CD8-positive, alpha-beta memory T cell (primary cell): Measurements from ENCODE around the gene WNK2. TPM values are rescaled to one million over a fixed set of nuclear protein-coding genes. Genes with fewer than 3 reads are reported as not detected.
A peak's percentile ranks its signal among the peaks of the same experiment; 100 is the strongest.

Experiments used
- CTCF ChIA-PET: fragments of 350-600 bp; sonication (Branson Sonifier 250); formaldehyde crosslinking; loops from one replicate; lab custom pipeline; 2021; ENCODE audit warnings: antibody characterized with exemption; lab: Charles Lee
- POLR2A ChIA-PET: fragments of 350-600 bp; sonication (Branson Sonifier 250); formaldehyde crosslinking; loops from one replicate; lab custom pipeline; 2021; ENCODE audit warnings: antibody characterized with exemption; lab: Charles Lee
- DNase-seq, 5 donors: peaks; one replicate each; pipeline versions ENCODE4 v3.0.0 to v3.0.0-alpha.2; 2020 to 2022; ENCODE audit warnings: mixed read lengths in 1 of 5
- H3K27ac ChIP-seq: one replicate; pipeline ENCODE4 v1.7.0; 2013; ENCODE audit warnings: low read depth, mild to moderate bottlenecking, low read length, moderate library complexity
- H3K27me3 ChIP-seq: 2 replicates; pipeline ENCODE4 v1.7.0; 2013; ENCODE audit warnings: low read length, mild to moderate bottlenecking; ENCODE audit not compliant: insufficient read depth, poor library complexity, severe bottlenecking
- H3K36me3 ChIP-seq: 2 replicates; pipeline ENCODE4 v1.7.0; 2013; ENCODE audit warnings: mild to moderate bottlenecking, low read length, moderate library complexity; ENCODE audit not compliant: insufficient read depth
- H3K4me1 ChIP-seq: 2 replicates; pipeline ENCODE4 v1.7.0; 2013; ENCODE audit warnings: mild to moderate bottlenecking, low read length, moderate library complexity; ENCODE audit not compliant: insufficient read depth
- H3K4me3 ChIP-seq: 2 replicates; pipeline ENCODE4 v1.7.0; 2013; ENCODE audit warnings: mild to moderate bottlenecking, low read length
- H3K9me3 ChIP-seq: 2 replicates; pipeline ENCODE4 v1.7.0; 2013; ENCODE audit warnings: mild to moderate bottlenecking, low read length
- H3K27ac Mint-ChIP-seq, 8 donors: one replicate each; pipeline ENCODE4 v1.8.0; 2020 to 2021; ENCODE audit warnings: mixed read lengths in 8 of 8, mild to moderate bottlenecking in 6 of 8, inconsistent platforms in 3 of 8, moderate library complexity in 3 of 8
- H3K27me3 Mint-ChIP-seq, 2 donors: one replicate each; pipeline ENCODE4 v1.8.0; 2020 to 2021; ENCODE audit warnings: mixed read lengths in 2 of 2, mild to moderate bottlenecking in 1 of 2, moderate library complexity in 1 of 2
- H3K36me3 Mint-ChIP-seq, 3 donors: one replicate each; pipeline ENCODE4 v1.8.0; 2020 to 2021; ENCODE audit warnings: mixed read lengths in 3 of 3, inconsistent platforms in 1 of 3, mild to moderate bottlenecking in 1 of 3
- H3K4me1 Mint-ChIP-seq, 3 donors: one replicate each; pipeline ENCODE4 v1.8.0; 2020 to 2021; ENCODE audit warnings: mixed read lengths in 3 of 3, inconsistent platforms in 1 of 3, mild to moderate bottlenecking in 1 of 3
- H3K4me3 Mint-ChIP-seq, 7 donors: one replicate each; pipeline ENCODE4 v1.8.0; 2020 to 2021; ENCODE audit warnings: mixed read lengths in 7 of 7, mild to moderate bottlenecking in 6 of 7, moderate library complexity in 4 of 7, inconsistent platforms in 2 of 7
- H3K9me3 Mint-ChIP-seq, 5 donors: one replicate each; pipeline ENCODE4 v1.8.0; 2020 to 2022; ENCODE audit warnings: mixed read lengths in 5 of 5, mild to moderate bottlenecking in 3 of 5, moderate library complexity in 2 of 5, inconsistent platforms in 1 of 5
- polyA plus RNA-seq: library from polyadenylated mRNA; unstranded; fragments of 300-500 nt; fragmentation: Illumina TruSeq; gene quantifications from one replicate; pipeline ENCODE4 v1.2.3, GENCODE V29; 2021
- total RNA-seq, 2 experiments: library from RNA; stranded (reverse); gene quantifications; one replicate each; pipeline ENCODE4 v1.2.3, GENCODE V29; 2021

The WNK2 gene
- total and polyA plus RNA-seq, 3 experiments from 2014 or later = 0.20 to 0.55 TPM; not detected in 1

GRCh38 chr9:93183131-93183662 lies 742 bp upstream of the WNK2 start:
- H3K4me1 Mint-ChIP-seq = peaks cover 8 to 14% (median 8%) of the 10 kb centered on the region in 3 donors
- peak overlapping the region in 2 of 8 donors; percentile 46 to 54 for H3K27ac Mint-ChIP-seq
- no peaks in the 10 kb centered on the region for H3K9me3 Mint-ChIP-seq
- peak overlapping the region; percentile 42 for H3K4me3 ChIP-seq
- no peak overlapping the region for H3K27ac ChIP-seq
- peaks cover 7% of the 10 kb centered on the region for H3K4me1 ChIP-seq
- H3K36me3 ChIP-seq = no peaks in the 10 kb centered on the region
- peaks cover 29% of the 10 kb centered on the region for H3K27me3 ChIP-seq
- ChIA-PET POLR2A (no interaction called here), CTCF (no interaction called here)
- H3K27me3 Mint-ChIP-seq = peaks cover 28 to 54% of the 10 kb centered on the region in 2 donors
- H3K4me3 Mint-ChIP-seq = peak overlapping the region; percentile 68 to 83 (median 73)
- H3K9me3 ChIP-seq = no peaks in the 10 kb centered on the region
- DNase-seq = no peak
- peaks cover 0 to 8% (median 0%) of the 10 kb centered on the region in 3 donors for H3K36me3 Mint-ChIP-seq

DNA sequence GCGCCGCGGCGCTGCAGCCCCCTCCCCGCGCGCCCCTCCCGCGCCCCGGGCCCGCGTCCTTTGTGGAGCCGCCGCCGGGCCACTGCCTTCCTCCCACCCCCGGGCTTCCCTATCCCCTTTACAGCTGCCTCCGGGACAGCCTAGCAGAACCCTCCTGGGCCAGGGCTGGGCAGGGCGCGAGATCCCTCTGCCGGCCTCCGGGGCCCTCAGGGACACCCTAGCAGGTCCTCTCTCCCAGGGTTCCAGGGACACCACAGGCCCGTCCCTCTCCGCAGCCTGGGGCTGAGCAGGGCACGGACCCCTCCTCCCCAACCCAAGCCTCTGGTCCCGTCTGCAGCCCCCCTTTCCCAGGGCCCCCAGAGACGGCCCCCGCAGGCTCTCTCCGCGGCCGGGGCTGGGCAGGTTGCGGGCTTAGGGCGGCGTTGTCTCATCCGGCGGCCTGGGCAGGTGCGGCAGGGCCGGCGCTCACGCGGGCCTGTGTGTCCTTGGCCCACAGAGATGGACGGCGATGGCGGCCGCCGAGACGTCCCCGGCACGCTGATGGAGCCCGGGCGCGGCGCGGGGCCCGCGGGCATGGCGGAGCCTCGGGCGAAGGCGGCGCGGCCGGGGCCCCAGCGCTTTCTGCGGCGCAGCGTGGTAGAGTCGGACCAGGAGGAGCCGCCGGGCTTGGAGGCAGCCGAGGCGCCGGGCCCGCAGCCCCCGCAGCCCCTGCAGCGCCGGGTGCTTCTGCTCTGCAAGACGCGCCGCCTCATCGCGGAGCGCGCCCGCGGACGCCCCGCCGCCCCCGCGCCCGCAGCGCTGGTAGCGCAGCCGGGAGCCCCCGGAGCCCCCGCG lies 710 bp downstream of the WNK2 start:
- Histone ChIP-seq H3K36me3 (no peaks in the 10 kb centered on the region), H3K27ac (no peak overlapping the region), H3K9me3 (no peaks in the 10 kb centered on the region), H3K4me1 (peaks cover 7% of the 10 kb centered on the region), H3K4me3 (no peak overlapping the region), H3K27me3 (peaks cover 29% of the 10 kb centered on the region)
- H3K4me1 Mint-ChIP-seq = peaks cover 8 to 14% (median 8%) of the 10 kb centered on the region in 3 donors
- ChIA-PET POLR2A (no interaction called here), CTCF (no interaction called here)
- peak in 1 of 5 donors; percentile 12 for DNase-seq
- H3K36me3 Mint-ChIP-seq = peaks cover 0 to 8% (median 0%) of the 10 kb centered on the region in 3 donors
- H3K27ac Mint-ChIP-seq = peak overlapping the region in 1 of 8 donors; percentile 78
- peak overlapping the region in 6 of 7 donors; percentile 15 to 85 (median 62) for H3K4me3 Mint-ChIP-seq
- H3K9me3 Mint-ChIP-seq = no peaks in the 10 kb centered on the region
- H3K27me3 Mint-ChIP-seq = peaks cover 25 to 58% of the 10 kb centered on the region in 2 donors

DNA sequence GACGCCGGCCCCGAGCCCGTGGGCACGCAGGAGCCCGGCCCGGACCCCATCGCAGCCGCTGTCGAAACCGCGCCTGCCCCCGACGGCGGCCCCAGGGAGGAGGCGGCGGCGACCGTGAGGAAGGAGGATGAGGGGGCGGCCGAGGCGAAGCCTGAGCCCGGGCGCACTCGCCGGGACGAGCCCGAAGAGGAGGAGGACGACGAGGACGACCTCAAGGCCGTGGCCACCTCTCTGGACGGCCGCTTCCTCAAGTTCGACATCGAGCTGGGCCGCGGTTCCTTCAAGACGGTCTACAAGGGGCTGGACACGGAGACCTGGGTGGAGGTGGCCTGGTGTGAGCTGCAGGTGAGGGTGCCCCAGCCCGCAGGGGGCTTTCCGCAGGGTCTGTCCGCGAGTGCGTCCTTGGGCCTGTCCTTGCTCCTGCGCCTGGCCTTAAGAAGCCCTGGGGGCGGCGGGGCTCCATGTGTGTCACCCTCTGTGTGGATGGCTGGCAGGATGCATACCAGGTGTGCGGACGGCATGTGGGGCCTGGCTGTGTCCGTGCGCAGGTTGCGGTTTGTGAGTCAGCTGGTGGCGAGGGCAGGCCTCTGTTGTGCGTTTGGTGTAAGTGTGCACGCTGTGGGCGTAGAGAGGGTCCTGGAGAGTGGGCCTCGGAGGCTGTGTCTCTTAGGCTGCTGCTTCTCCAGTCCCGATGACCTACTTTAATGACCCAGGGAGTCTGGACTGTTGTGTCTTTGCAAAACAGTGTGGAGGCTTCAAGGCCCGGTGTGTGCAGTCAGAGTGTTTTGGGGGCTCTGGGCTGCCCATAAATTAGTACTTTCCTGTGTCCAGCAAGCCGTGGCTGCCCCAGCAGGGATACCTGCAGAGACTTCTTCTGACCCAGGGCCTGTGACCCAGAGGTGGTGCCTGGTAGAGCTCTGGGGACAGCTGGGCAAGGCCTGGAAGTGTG lies 1.6 kb downstream of the WNK2 start:
- no peak overlapping the region for H3K4me3 ChIP-seq
- Mint-ChIP-seq H3K4me3 (peak overlapping the region; percentile 39 to 87 (median 68)), H3K9me3 (no peaks in the 10 kb centered on the region), H3K36me3 (peaks cover 0 to 2% (median 0%) of the 10 kb centered on the region in 3 donors), H3K27me3 (peaks cover 21 to 51% of the 10 kb centered on the region in 2 donors), H3K27ac (peak overlapping the region in 1 of 8 donors; percentile 19), H3K4me1 (peaks cover 8 to 14% (median 8%) of the 10 kb centered on the region in 3 donors)
- DNase-seq = no peak
- H3K9me3 ChIP-seq = no peaks in the 10 kb centered on the region
- peaks cover 27% of the 10 kb centered on the region for H3K27me3 ChIP-seq
- peaks cover 7% of the 10 kb centered on the region for H3K4me1 ChIP-seq
- H3K27ac ChIP-seq = no peak overlapping the region
- H3K36me3 ChIP-seq = no peaks in the 10 kb centered on the region
- POLR2A ChIA-PET = no interaction called here
- CTCF ChIA-PET = no interaction called here

- Mint-ChIP-seq H3K27ac (no peak overlapping the region), H3K4me1 (peaks cover 8 to 14% (median 8%) of the 10 kb centered on the region in 3 donors), H3K9me3 (no peaks in the 10 kb centered on the region), H3K4me3 (peak overlapping the region; percentile 39 to 87 (median 68)), H3K36me3 (no peaks in the 10 kb centered on the region), H3K27me3 (peaks cover 15 to 50% of the 10 kb centered on the region in 2 donors)
- Histone ChIP-seq H3K27ac (no peak overlapping the region), H3K27me3 (peaks cover 23% of the 10 kb centered on the region), H3K4me3 (no peak overlapping the region), H3K4me1 (peaks cover 7% of the 10 kb centered on the region), H3K9me3 (no peaks in the 10 kb centered on the region), H3K36me3 (no peaks in the 10 kb centered on the region)
- POLR2A ChIA-PET = no interaction called here
- DNase-seq = no peak
- CTCF ChIA-PET = no interaction called here
Measured at GRCh38 chr9:93186215-93186945, 2.4 kb downstream of the WNK2 start.

DNA sequence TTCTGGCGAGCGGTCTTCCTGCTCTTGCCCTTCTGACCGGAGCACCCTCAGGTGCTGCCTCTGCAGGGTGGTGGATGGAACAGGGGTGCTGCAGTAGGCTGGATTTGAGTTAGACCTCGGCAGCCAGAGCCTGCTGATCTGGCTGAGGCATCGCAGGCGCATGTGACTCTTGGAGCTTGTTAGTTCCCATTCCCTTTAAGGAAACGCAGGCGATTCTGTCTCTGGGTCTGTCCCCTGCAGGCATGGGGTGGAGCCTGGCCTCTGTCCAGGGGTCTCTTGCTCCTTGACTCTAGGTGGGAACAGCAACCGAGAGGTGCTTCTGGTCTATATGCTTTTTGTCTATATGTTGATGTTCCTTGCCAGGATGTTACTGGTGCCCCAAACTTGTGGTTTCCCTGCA lies 3.1 kb downstream of the WNK2 start:
- no peaks in the 10 kb centered on the region for H3K36me3 Mint-ChIP-seq
- ChIA-PET POLR2A (no interaction called here), CTCF (no interaction called here)

GRCh38 chr9:93187574-93187973 lies 3.6 kb downstream of the WNK2 start:
- peaks cover 14 to 40% of the 10 kb centered on the region in 2 donors for H3K27me3 Mint-ChIP-seq
- peaks cover 8 to 14% (median 8%) of the 10 kb centered on the region in 3 donors for H3K4me1 Mint-ChIP-seq
- H3K4me1 ChIP-seq = peaks cover 7% of the 10 kb centered on the region
- peak overlapping the region in 1 of 8 donors; percentile 23 for H3K27ac Mint-ChIP-seq
- POLR2A ChIA-PET = no interaction called here
- H3K9me3 ChIP-seq = no peaks in the 10 kb centered on the region
- no peak overlapping the region for H3K4me3 ChIP-seq
- no peaks in the 10 kb centered on the region for H3K36me3 Mint-ChIP-seq
- H3K9me3 Mint-ChIP-seq = no peaks in the 10 kb centered on the region
- CTCF ChIA-PET = no interaction called here
- H3K27me3 ChIP-seq = peaks cover 12% of the 10 kb centered on the region
- DNase-seq = no peak
- H3K36me3 ChIP-seq = no peaks in the 10 kb centered on the region
- H3K27ac ChIP-seq = no peak overlapping the region
- peak overlapping the region in 3 of 7 donors; percentile 10 to 18 (median 16) for H3K4me3 Mint-ChIP-seq

More for the DNA sequence above, 3.1 kb downstream of the WNK2 start:
- Mint-ChIP-seq H3K4me1 (peaks cover 8 to 14% (median 8%) of the 10 kb centered on the region in 3 donors), H3K9me3 (no peaks in the 10 kb centered on the region), H3K27ac (no peak overlapping the region), H3K4me3 (peak overlapping the region in 1 of 7 donors; percentile 38), H3K27me3 (peaks cover 14 to 45% of the 10 kb centered on the region in 2 donors)
- Histone ChIP-seq H3K4me1 (peaks cover 7% of the 10 kb centered on the region), H3K4me3 (no peak overlapping the region), H3K27me3 (peaks cover 17% of the 10 kb centered on the region), H3K36me3 (no peaks in the 10 kb centered on the region), H3K9me3 (no peaks in the 10 kb centered on the region), H3K27ac (no peak overlapping the region)
- no peak for DNase-seq
